Prostate gland (tissue), 2 donors: ENCODE data around the gene PATE2.

ENCODE experiments used
- CTCF ChIP-seq, 4 experiments: fragments of 200-600 bp in 2 of 4; fragments of 450-650 bp in 2 of 4; sonication (generic) in 2 of 4; IDR thresholded peaks; 1 replicate in 3 of 4; 2 replicates in 1 of 4; pipeline ENCODE4 v1.5.1; 2016 to 2019; ENCODE audit warnings: antibody characterized with exemption in 4 of 4, mild to moderate bottlenecking in 2 of 4, moderate library complexity in 2 of 4
- POLR2A ChIP-seq: fragments of 450-650 bp; IDR thresholded peaks from one replicate; pipeline ENCODE4 v1.6.1; 2016; ENCODE audit warnings: antibody characterized with exemption, mild to moderate bottlenecking
- POLR2AphosphoS5 ChIP-seq: sonication (generic); formaldehyde crosslinking; IDR thresholded peaks from one replicate; pipeline ENCODE4 v1.6.1; 2017; ENCODE audit warnings: antibody characterized with exemption

- TF ChIP-seq CTCF (IDR thresholded peaks at IDR 0.05) (no peak), POLR2AphosphoS5 (no peak), POLR2A (no peak)
Observed at GRCh38 chr11:125787827-125788226, 9.2 kb upstream of the PATE2 start, which contains the start of gene PATE3.
